Ascending aorta (tissue), 2 donors: ENCODE results near the gene ABCC1. TPM values are rescaled to one million over a fixed set of nuclear protein-coding genes. Genes with fewer than 3 reads are reported as not detected.
A peak's percentile ranks its signal among the peaks of the same experiment; 100 is the strongest.

Experiments used
- DNase-seq, 2 donors: peaks; one replicate each; pipeline ENCODE4 v3.0.0-alpha.2; 2019; ENCODE audit warnings: low spot score in 2 of 2
- H3K27ac ChIP-seq, 2 donors: fragments of 200-600 bp; sonication (generic); one replicate each; pipeline ENCODE4 v1.5.1; 2016 to 2017; ENCODE audit warnings: mild to moderate bottlenecking in 1 of 2
- H3K27me3 ChIP-seq: fragments of 200-600 bp; sonication (generic); one replicate; pipeline ENCODE4 v1.5.1; 2017
- H3K36me3 ChIP-seq, 2 donors: fragments of 200-600 bp; sonication (generic); one replicate each; pipeline ENCODE4 v1.5.1; 2016
- H3K4me1 ChIP-seq, 2 donors: fragments of 200-600 bp; sonication (generic); one replicate each; pipeline ENCODE4 v1.5.1; 2016 to 2017; ENCODE audit warnings: mild to moderate bottlenecking in 1 of 2
- H3K4me3 ChIP-seq, 2 donors: fragments of 200-600 bp; sonication (generic); one replicate each; pipeline ENCODE4 v1.5.1; 2016 to 2017; ENCODE audit warnings: mild to moderate bottlenecking in 1 of 2
- H3K9me3 ChIP-seq, 2 donors: fragments of 200-600 bp; sonication (generic); one replicate each; pipeline ENCODE4 v1.5.1; 2016
- CTCF ChIP-seq, 3 experiments: fragments of 200-600 bp in 2 of 3; fragments of 450-650 bp in 1 of 3; sonication (generic) in 2 of 3; IDR thresholded peaks; one replicate each; pipeline ENCODE4 v1.5.1; 2016 to 2019; ENCODE audit warnings: antibody characterized with exemption in 3 of 3, mild to moderate bottlenecking in 1 of 3, moderate library complexity in 1 of 3
- intact Hi-C: fragments of 100-400 bp; cut with DNase I; formaldehyde crosslinking; loops from one replicate; pipeline ENCODE4 v1.15.1; 2023
- total RNA-seq: library from RNA; depleted of rRNA; stranded (reverse); fragments of >200 nt; gene quantifications from one replicate; pipeline ENCODE4 v1.1.0, GENCODE V29; 2016

The ABCC1 gene
- total RNA-seq, 1 donor from 2014 or later, result 144 TPM

- peak overlapping the region; percentile 33 to 74 for H3K27ac ChIP-seq
- intact Hi-C loops, result loop anchor here (5.0 kb wide), 1 partner anchor 126 kb away; the partner anchor contains the start of gene ABCC1
- peaks cover 25 to 67% of the 10 kb centered on the region in 2 donors for H3K4me1 ChIP-seq
- no peak for DNase-seq
- no peaks in the 10 kb centered on the region for H3K27me3 ChIP-seq
- no peak for TF ChIP-seq CTCF (IDR thresholded peaks at IDR 0.05)
- H3K9me3 ChIP-seq, result no peaks in the 10 kb centered on the region
- peaks cover 19 to 53% of the 10 kb centered on the region in 2 donors for H3K36me3 ChIP-seq
- no peak overlapping the region for H3K4me3 ChIP-seq
Observed at GRCh38 chr16:16073001-16073545, 123.7 kb downstream of the ABCC1 start.

GRCh38 chr16:16073891-16074881 is 124.8 kb downstream of the ABCC1 start:
- TF ChIP-seq CTCF (IDR thresholded peaks at IDR 0.05), result no peak
- Histone ChIP-seq H3K36me3 (peaks cover 26 to 58% of the 10 kb centered on the region in 2 donors), H3K4me3 (no peak overlapping the region), H3K27me3 (no peaks in the 10 kb centered on the region), H3K9me3 (no peaks in the 10 kb centered on the region), H3K27ac (peak overlapping the region; percentile 33 to 74), H3K4me1 (peaks cover 25 to 56% of the 10 kb centered on the region in 2 donors)
- intact Hi-C loops, result loop anchor here (5.0 kb wide), 1 partner anchor 127 kb away; the partner anchor contains the start of gene ABCC1
- DNase-seq, result no peak

- DNase-seq, result peak; percentile 55 to 83
- intact Hi-C loops, result loop anchor here (1.0 kb wide), 1 partner anchor 11 kb away; no protein-coding TSS in a partner anchor
- Histone ChIP-seq H3K36me3 (peaks cover 38 to 58% of the 10 kb centered on the region in 2 donors), H3K27me3 (no peaks in the 10 kb centered on the region), H3K4me3 (no peak overlapping the region), H3K9me3 (no peaks in the 10 kb centered on the region), H3K27ac (peak overlapping the region; percentile 33 to 74), H3K4me1 (peaks cover 17 to 43% of the 10 kb centered on the region in 2 donors)
- TF ChIP-seq CTCF (IDR thresholded peaks at IDR 0.05), result no peak
Observed at GRCh38 chr16:16075488-16076422, 126.3 kb downstream of the ABCC1 start.

- Histone ChIP-seq H3K27me3 (no peaks in the 10 kb centered on the region), H3K9me3 (no peaks in the 10 kb centered on the region), H3K27ac (peak overlapping the region; percentile 33 to 74), H3K4me1 (peaks cover 17 to 36% of the 10 kb centered on the region in 2 donors), H3K36me3 (peaks cover 38 to 58% of the 10 kb centered on the region in 2 donors), H3K4me3 (no peak overlapping the region)
- intact Hi-C loops, result loop anchor here (1.0 kb wide), 1 partner anchor 10 kb away; no protein-coding TSS in a partner anchor
- no peak for DNase-seq
- no peak for TF ChIP-seq CTCF (IDR thresholded peaks at IDR 0.05)
Observed at GRCh38 chr16:16076423-16076813, 127.0 kb downstream of the ABCC1 start.
